ENCODE measurements around the gene CTNNAL1.

- no peak for TF ChIP-seq CTCF (IDR thresholded peaks at IDR 0.05)
- no peak for TF ChIP-seq POLR2AphosphoS5 (IDR thresholded peaks at IDR 0.05)
Observed at GRCh38 chr9:108956022-108956630, 57.2 kb downstream of the CTNNAL1 start.

All from stomach (tissue), 4 donors.